Gastroesophageal sphincter (tissue), 3 donors: ENCODE data around the gene NLRP1.

Experiments
- EP300 ChIP-seq: sonication (generic); formaldehyde crosslinking; IDR thresholded peaks from one replicate; pipeline ENCODE4 v1.6.1; 2017; ENCODE audit warnings: antibody characterized with exemption, mild to moderate bottlenecking
- POLR2A ChIP-seq, 2 donors: fragments of 450-650 bp; IDR thresholded peaks; one replicate each; pipeline ENCODE4 v1.6.1; 2017; ENCODE audit warnings: antibody characterized with exemption in 2 of 2, mild to moderate bottlenecking in 2 of 2, moderate library complexity in 1 of 2
- POLR2AphosphoS5 ChIP-seq: sonication (generic); formaldehyde crosslinking; IDR thresholded peaks from one replicate; pipeline ENCODE4 v1.6.1; 2017; ENCODE audit warnings: antibody characterized with exemption
- TF ChIP-seq, protein P1 (sequence below), 4 experiments: fragments of 200-600 bp in 2 of 4; fragments of 450-650 bp in 2 of 4; sonication (generic) in 1 of 4; IDR thresholded peaks; one replicate each; pipeline ENCODE4 v1.5.1; 2017 to 2019; ENCODE audit warnings: antibody characterized with exemption in 4 of 4, mild to moderate bottlenecking in 2 of 4, moderate library complexity in 2 of 4

DNA sequence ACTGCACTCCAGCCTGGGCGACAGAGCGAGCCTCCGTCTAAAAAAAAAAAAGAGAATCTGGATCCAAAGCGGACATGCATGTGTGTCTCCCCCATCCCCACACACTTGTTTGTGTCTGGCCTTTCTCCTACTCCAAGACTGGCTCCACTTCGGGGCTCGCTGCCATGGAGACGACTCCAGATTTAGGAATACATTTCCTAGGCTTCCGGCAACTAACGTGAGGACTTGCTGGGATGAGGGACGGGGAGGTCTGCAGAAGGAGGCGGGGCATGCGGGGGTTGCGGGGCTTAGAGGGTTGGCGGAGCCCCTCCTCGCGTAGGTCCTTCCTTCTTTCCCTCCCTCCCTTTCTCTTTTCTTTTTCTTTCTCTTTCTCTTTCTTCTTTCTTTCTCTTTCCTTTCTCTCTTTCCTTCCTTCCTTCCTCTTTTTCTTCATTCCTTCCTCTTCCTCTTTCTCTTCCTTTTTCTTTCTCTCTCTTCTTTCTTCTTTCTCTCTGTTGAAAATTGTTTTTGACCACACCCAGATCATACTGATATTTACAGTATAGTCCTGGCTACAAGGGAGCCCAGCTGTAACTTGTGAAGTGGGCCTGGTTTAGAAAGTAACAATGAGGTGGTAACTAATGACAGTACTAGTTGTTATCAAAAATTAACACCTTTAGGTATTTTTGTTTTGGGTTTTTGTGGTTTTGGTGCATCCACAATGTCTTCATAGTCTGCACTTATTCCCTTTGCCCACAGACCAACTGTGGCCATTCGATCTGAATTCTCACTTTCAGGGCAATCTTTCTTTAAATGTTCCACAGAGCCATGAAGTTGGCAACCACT, 72.7 kb downstream of the NLRP1 start:
- TF ChIP-seq, protein P1, sequence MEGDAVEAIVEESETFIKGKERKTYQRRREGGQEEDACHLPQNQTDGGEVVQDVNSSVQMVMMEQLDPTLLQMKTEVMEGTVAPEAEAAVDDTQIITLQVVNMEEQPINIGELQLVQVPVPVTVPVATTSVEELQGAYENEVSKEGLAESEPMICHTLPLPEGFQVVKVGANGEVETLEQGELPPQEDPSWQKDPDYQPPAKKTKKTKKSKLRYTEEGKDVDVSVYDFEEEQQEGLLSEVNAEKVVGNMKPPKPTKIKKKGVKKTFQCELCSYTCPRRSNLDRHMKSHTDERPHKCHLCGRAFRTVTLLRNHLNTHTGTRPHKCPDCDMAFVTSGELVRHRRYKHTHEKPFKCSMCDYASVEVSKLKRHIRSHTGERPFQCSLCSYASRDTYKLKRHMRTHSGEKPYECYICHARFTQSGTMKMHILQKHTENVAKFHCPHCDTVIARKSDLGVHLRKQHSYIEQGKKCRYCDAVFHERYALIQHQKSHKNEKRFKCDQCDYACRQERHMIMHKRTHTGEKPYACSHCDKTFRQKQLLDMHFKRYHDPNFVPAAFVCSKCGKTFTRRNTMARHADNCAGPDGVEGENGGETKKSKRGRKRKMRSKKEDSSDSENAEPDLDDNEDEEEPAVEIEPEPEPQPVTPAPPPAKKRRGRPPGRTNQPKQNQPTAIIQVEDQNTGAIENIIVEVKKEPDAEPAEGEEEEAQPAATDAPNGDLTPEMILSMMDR (IDR thresholded peaks at IDR 0.05) = no peak
- TF ChIP-seq POLR2A (IDR thresholded peaks at IDR 0.05) (no peak), POLR2AphosphoS5 (no peak), EP300 (no peak)
